Upper lobe of left lung (tissue), 6 donors: ENCODE data around the gene IRF6. TPM values are rescaled to one million over a fixed set of nuclear protein-coding genes. Genes with fewer than 3 reads are reported as not detected.

Source experiments
- ATAC-seq, 2 donors: fragments of 200-7000 bp; cut with Tn5 transposase; one replicate each; pipeline ENCODE4 v1.9.1; 2022; ENCODE audit warnings: mild to moderate bottlenecking in 2 of 2, moderate library complexity in 2 of 2; ENCODE audit not compliant: low FRiP score in 2 of 2
- DNase-seq, 2 donors: peaks; one replicate each; pipeline ENCODE4 v3.0.0-alpha.2; 2019 to 2020
- H3K27ac ChIP-seq, 4 donors: fragments of 200-600 bp; sonication (generic); one replicate each; pipeline ENCODE4 v1.5.1; 2016 to 2019
- H3K27me3 ChIP-seq, 4 donors: fragments of 200-600 bp; sonication (generic); one replicate each; pipeline ENCODE4 v1.5.1; 2017 to 2019
- H3K36me3 ChIP-seq, 4 donors: fragments of 200-600 bp; sonication (generic); one replicate each; pipeline ENCODE4 v1.5.1; 2016 to 2019
- H3K4me1 ChIP-seq, 4 donors: fragments of 200-600 bp; sonication (generic); one replicate each; pipeline ENCODE4 v1.5.1; 2018 to 2019
- H3K4me3 ChIP-seq, 4 donors: fragments of 200-600 bp; sonication (generic); one replicate each; pipeline ENCODE4 v1.5.1; 2017 to 2019; ENCODE audit warnings: mild to moderate bottlenecking in 2 of 4, moderate library complexity in 1 of 4
- H3K9me3 ChIP-seq, 4 donors: fragments of 200-600 bp; sonication (generic); one replicate each; pipeline ENCODE4 v1.5.1; 2018 to 2019
- CTCF ChIP-seq, 6 experiments: fragments of 450-650 bp in 4 of 6; fragments of 200-600 bp in 2 of 6; sonication (generic) in 2 of 6; IDR thresholded peaks; one replicate each; pipeline ENCODE4 v1.5.1; 2016 to 2019; ENCODE audit warnings: antibody characterized with exemption in 6 of 6
- EP300 ChIP-seq, 4 donors: sonication (generic); formaldehyde crosslinking; IDR thresholded peaks; one replicate each; pipeline ENCODE4 v1.5.1; 2017; ENCODE audit warnings: antibody characterized with exemption in 4 of 4, control low read depth in 2 of 4
- POLR2A ChIP-seq, 4 donors: fragments of 450-650 bp; IDR thresholded peaks; one replicate each; pipeline ENCODE4 v1.5.1; 2016 to 2017; ENCODE audit warnings: antibody characterized with exemption in 4 of 4, mild to moderate bottlenecking in 2 of 4
- POLR2AphosphoS5 ChIP-seq, 2 donors: sonication (generic); formaldehyde crosslinking; IDR thresholded peaks; one replicate each; pipeline ENCODE4 v1.5.1; 2017; ENCODE audit warnings: antibody characterized with exemption in 2 of 2
- WGBS, 2 donors: methylation state at CpG; one replicate each; pipeline ENCODE4 v1.1.5; 2017 to 2018; 5-methylcytosine and 5-hydroxymethylcytosine counted together
- total RNA-seq, 6 donors: library from RNA; depleted of rRNA in 4 of 6; stranded (reverse); fragments of >200 nt in 4 of 6; gene quantifications; one replicate each; pipeline versions ENCODE4 v1.1.0 to v1.2.1, GENCODE V29; 2016 to 2021
- donor health status: DM: no; HTN: no; CAD: no; lungs with moderate emphysema.
- donor health status: DM: no; HTN: yes; CAD: no; lungs with severe emphysema.

Gene IRF6
- total RNA-seq, 6 donors from 2014 or later, result 11.5 to 36.3 (median 20.0) TPM

GRCh38 chr1:209805341-209805781 lies 581 bp downstream of the IRF6 start:
- no peaks in the 10 kb centered on the region for H3K27me3 ChIP-seq

GRCh38 chr1:209803568-209803967 lies 2.4 kb downstream of the IRF6 start:
- Histone ChIP-seq H3K4me1 (peaks cover 0 to 6% (median 0%) of the 10 kb centered on the region in 4 donors), H3K27ac (no peak overlapping the region)
- 69 to 81% methylated on average over 1 of the region's 1 CpG for WGBS, 2 donors

More at GRCh38 chr1:209805341-209805781, 581 bp downstream of the IRF6 start:
- H3K4me1 ChIP-seq, result peaks cover 0 to 6% (median 0%) of the 10 kb centered on the region in 4 donors
- peak overlapping the region; percentile 69 to 87 (median 72) for H3K27ac ChIP-seq
- 32 to 37% methylated on average over 14 to 18 of the region's 19 CpGs for WGBS, 2 donors
- H3K36me3 ChIP-seq, result no peaks in the 10 kb centered on the region
- ATAC-seq (peak; percentile 24 to 56), DNase-seq (peak; percentile 33 to 41)
- H3K9me3 ChIP-seq, result no peaks in the 10 kb centered on the region
- no peak for TF ChIP-seq POLR2AphosphoS5 (IDR thresholded peaks at IDR 0.05)
- H3K4me3 ChIP-seq, result peak overlapping the region; percentile 34 to 65 (median 50)

GRCh38 chr1:209802780-209803152 lies 3.2 kb downstream of the IRF6 start:
- ATAC-seq (no peak), DNase-seq (no peak)
- Histone ChIP-seq H3K27ac (no peak overlapping the region), H3K9me3 (no peaks in the 10 kb centered on the region), H3K4me3 (no peak overlapping the region), H3K4me1 (peaks cover 0 to 6% (median 0%) of the 10 kb centered on the region in 4 donors), H3K36me3 (no peaks in the 10 kb centered on the region), H3K27me3 (no peaks in the 10 kb centered on the region)
- WGBS, 2 donors, result 85% methylated on average over 4 of the region's 4 CpGs
- TF ChIP-seq EP300 (IDR thresholded peaks at IDR 0.05) (no peak), CTCF (IDR thresholded peaks at IDR 0.05) (no peak), POLR2A (IDR thresholded peaks at IDR 0.05) (no peak), POLR2AphosphoS5 (IDR thresholded peaks at IDR 0.05) (no peak)

More at GRCh38 chr1:209803568-209803967, 2.4 kb downstream of the IRF6 start:
- Histone ChIP-seq H3K9me3 (no peaks in the 10 kb centered on the region), H3K36me3 (no peaks in the 10 kb centered on the region), H3K4me3 (no peak overlapping the region), H3K27me3 (no peaks in the 10 kb centered on the region)
- DNase-seq, result no peak
- ATAC-seq, result no peak
- TF ChIP-seq POLR2A (IDR thresholded peaks at IDR 0.05) (no peak), POLR2AphosphoS5 (IDR thresholded peaks at IDR 0.05) (no peak), EP300 (IDR thresholded peaks at IDR 0.05) (no peak), CTCF (IDR thresholded peaks at IDR 0.05) (no peak)

- WGBS, 2 donors, result 75 to 81% methylated on average over 4 of the region's 4 CpGs
- DNase-seq, result no peak
- no peaks in the 10 kb centered on the region for H3K27me3 ChIP-seq
These were observed 3.7 kb downstream of the IRF6 start for GRCh38 chr1:209802117-209802779.

More at GRCh38 chr1:209802117-209802779, 3.7 kb downstream of the IRF6 start:
- H3K9me3 ChIP-seq, result no peaks in the 10 kb centered on the region
- no peak overlapping the region for H3K27ac ChIP-seq
- H3K4me3 ChIP-seq, result no peak overlapping the region
- no peaks in the 10 kb centered on the region for H3K36me3 ChIP-seq
- TF ChIP-seq EP300 (IDR thresholded peaks at IDR 0.05), result no peak
- TF ChIP-seq POLR2A (IDR thresholded peaks at IDR 0.05), result no peak
- TF ChIP-seq POLR2AphosphoS5 (IDR thresholded peaks at IDR 0.05), result no peak
- no peak for TF ChIP-seq CTCF (IDR thresholded peaks at IDR 0.05)
- H3K4me1 ChIP-seq, result peaks cover 0 to 6% (median 0%) of the 10 kb centered on the region in 4 donors
- no peak for ATAC-seq
